GM21423 (cell line): ENCODE measurements around the gene GCSAML.

Experiments
- ATAC-seq: cut with Tn5 transposase; IDR thresholded peaks from one replicate; pipeline ENCODE4 v1.9.1; 2021; ENCODE audit warnings: mild to moderate bottlenecking, moderate library complexity; ENCODE audit not compliant: unreplicated experiment

The GCSAML gene

GRCh38 chr1:247574236-247574635, 25.3 kb downstream of the GCSAML start:
- no peak for ATAC-seq

DNA sequence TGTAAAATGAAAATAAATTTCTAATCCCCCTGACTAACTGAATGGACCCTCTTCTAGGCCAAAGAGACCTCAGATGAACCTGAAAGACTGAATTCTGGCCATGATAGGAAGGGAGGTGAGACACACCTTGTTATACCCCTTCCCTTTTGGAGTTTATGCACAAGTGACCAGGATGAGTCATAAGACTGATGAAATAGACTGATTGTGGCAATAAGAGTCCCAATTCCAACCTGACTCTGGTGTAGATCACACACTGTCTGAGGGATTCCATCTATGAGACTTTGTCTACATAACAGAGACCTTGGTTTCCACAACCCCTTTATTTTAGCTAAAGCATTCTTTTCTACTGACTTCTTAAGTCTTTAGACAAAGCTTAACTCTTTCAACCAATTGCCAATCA, 25.7 kb downstream of the GCSAML start:
- ATAC-seq = no peak

DNA sequence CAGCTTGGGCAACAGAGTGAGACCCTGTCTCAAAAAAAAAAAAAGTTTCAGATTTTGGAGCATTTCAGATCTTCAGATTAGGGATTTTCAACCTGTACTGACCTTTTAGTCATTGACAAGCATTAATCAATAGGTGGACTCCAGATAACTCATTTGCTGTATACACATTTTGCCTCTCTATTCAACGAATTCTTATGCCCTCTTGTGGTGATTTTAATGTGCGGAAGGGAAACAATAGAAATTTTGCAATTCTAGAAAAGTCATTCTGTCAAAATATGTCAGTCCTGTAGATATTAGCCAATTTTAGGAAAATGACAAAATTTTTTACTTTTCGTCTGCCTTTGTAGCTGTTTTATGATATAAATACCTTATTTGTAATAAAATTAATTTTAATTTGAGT, 27.6 kb downstream of the GCSAML start:
- ATAC-seq = no peak

GRCh38 chr1:247578946-247579460, 30.1 kb downstream of the GCSAML start:
- no peak for ATAC-seq

DNA sequence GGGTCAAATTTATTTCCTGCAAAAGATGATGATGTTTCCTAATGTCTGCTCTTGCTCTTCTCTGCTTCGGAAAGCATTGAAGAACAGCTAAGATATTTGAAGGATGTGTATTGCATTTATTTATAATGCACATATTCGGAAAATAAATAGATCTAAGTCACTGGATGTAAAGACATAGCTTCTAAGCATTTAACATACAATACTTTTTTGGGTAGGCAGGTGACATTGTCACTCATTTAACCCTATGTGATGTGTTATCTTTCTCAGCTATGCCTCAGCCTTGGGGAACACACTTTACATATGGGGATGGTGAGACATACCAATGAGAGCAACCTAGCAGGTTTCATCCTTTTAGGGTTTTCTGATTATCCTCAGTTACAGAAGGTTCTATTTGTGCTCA, 39.1 kb downstream of the GCSAML start, which contains the start of gene OR2G2:
TSS of gene OR2G2 (plus strand) at position 301 of the 400 bp plus-strand sequence. CDS start at position 301, 0 bp downstream.
- no peak for ATAC-seq

DNA sequence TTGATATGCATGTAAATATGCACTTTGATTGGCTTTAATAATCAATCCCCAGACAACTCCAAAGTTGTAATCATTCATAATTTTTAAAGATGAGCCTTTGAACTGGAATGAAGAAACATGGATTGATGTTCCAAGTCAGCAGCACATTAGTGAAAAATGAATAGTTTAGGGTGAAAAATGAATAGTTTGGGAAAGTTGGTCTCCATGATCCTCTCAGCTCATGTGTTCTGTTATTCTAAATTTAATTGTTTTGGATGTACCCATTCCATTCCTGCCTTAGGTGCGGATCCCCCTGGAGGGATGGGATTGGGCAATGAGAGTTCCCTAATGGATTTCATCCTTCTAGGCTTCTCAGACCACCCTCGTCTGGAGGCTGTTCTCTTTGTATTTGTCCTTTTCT, 56.4 kb downstream of the GCSAML start, which contains the start of gene OR2G3:
TSS of gene OR2G3 (plus strand) at position 301 of the 400 bp plus-strand sequence. CDS start at position 301, 0 bp downstream.
- ATAC-seq = no peak

- ATAC-seq = no peak
These were observed 64.5 kb downstream of the GCSAML start for GRCh38 chr1:247613405-247613804.

DNA sequence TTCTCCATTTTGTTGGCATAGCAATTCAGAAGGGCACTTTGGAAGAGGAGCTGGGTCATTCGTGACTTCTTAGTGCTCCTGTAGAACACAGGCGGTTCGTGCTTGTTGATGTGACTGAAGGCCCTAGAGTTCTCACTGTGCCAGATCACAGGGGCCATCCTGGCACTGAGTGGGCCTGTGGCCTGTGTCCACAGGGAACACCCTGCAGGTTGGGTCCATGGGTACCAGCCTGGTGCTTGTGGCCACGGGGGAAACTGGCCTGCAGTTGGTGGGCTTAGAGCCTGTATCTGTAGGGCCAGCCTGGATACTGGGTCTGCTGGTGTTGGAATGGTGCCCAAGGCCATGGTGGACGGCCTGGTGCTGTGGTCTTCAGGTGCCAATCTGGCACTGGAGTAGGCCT, 65.7 kb downstream of the GCSAML start:
- ATAC-seq = no peak
